ENCODE results near the gene CEP170. TPM values are rescaled to one million over a fixed set of nuclear protein-coding genes. Genes with fewer than 3 reads are reported as not detected.
"Not testable (repeated sequence)": the region's sequence is repeated elsewhere in the genome, so short reads cannot be mapped to it uniquely, and the experiment has no call there.

CEP170 gene
- total and polyA plus RNA-seq, 7 experiments from 2014 or later: 11.6 to 56.1 (median 47.1) TPM

DNA sequence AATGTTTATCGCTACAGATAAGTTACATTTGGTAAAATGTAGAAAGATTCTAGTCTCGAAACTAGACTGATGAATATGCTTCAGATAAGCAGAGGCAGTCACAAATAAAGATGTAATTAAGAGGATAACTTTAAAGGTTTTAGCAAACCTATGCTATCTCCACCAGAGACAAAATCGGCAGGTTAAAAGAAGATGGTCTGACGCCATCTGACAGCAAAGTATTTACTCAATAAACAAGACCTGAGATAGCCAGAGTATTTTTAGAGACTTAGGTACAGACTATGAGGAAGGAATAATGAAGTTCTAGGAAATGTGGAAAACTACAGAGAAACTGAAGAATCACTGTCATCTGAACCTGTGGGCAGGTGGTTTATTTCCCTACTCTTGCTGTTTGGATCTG is 106.0 kb downstream of the CEP170 start:
- intact Hi-C loops (cut with micrococcal nuclease); CTCF ChIA-PET; H3K27me3 Mint-ChIP-seq: not testable (repeated sequence)

GRCh38 chr1:243147351-243147750 is 107.7 kb downstream of the CEP170 start:
- POLR2A ChIA-PET, H3K27me3 Mint-ChIP-seq: not testable (repeated sequence)

More for the DNA sequence above, 106.0 kb downstream of the CEP170 start:
- POLR2A ChIA-PET; H3K27me3 ChIP-seq (ENCODE audit: control insufficient read depth in 2 of 2, insufficient read depth in 2 of 2, low read length in 2 of 2); H3K4me3 ChIP-seq (ENCODE audit: low read length); H3K27ac ChIP-seq (ENCODE audit: low read depth, low read length); ATAC-seq; H3K9me3 ChIP-seq (ENCODE audit: control insufficient read depth in 2 of 3, low read length in 3 of 3); H3K4me1 ChIP-seq (ENCODE audit: control insufficient read depth in 2 of 2, insufficient read depth in 2 of 2, low read length in 2 of 2); H3K9me3 Mint-ChIP-seq; H3K27ac Mint-ChIP-seq; H3K36me3 ChIP-seq (ENCODE audit: control insufficient read depth in 2 of 3, insufficient read depth in 3 of 3, low read length in 3 of 3); DNase-seq; H3K4me3 Mint-ChIP-seq: not testable (repeated sequence)
- peaks cover 0 to 21% (median 0%) of the 10 kb centered on the region in 7 donors for H3K4me1 Mint-ChIP-seq
- peaks cover 0 to 29% (median 12%) of the 10 kb centered on the region in 5 donors for H3K36me3 Mint-ChIP-seq

GRCh38 chr1:243140498-243140897 is 114.6 kb downstream of the CEP170 start:
- H3K9me3 ChIP-seq (ENCODE audit: control insufficient read depth in 2 of 3, low read length in 3 of 3); H3K27me3 Mint-ChIP-seq; ATAC-seq; H3K27ac Mint-ChIP-seq; DNase-seq; H3K27me3 ChIP-seq (ENCODE audit: control insufficient read depth in 2 of 2, insufficient read depth in 2 of 2, low read length in 2 of 2); H3K4me3 Mint-ChIP-seq; POLR2A ChIA-PET; H3K27ac ChIP-seq (ENCODE audit: low read depth, low read length); H3K9me3 Mint-ChIP-seq; H3K4me3 ChIP-seq (ENCODE audit: low read length); H3K36me3 ChIP-seq (ENCODE audit: control insufficient read depth in 2 of 3, insufficient read depth in 3 of 3, low read length in 3 of 3); H3K4me1 ChIP-seq (ENCODE audit: control insufficient read depth in 2 of 2, insufficient read depth in 2 of 2, low read length in 2 of 2); H3K4me1 Mint-ChIP-seq; intact Hi-C loops (cut with micrococcal nuclease); CTCF ChIA-PET: not testable (repeated sequence)
- H3K36me3 Mint-ChIP-seq: peaks cover 0 to 21% (median 6%) of the 10 kb centered on the region in 5 donors

More at GRCh38 chr1:243147351-243147750, 107.7 kb downstream of the CEP170 start:
- H3K4me3 ChIP-seq (ENCODE audit: low read length); ATAC-seq; H3K9me3 Mint-ChIP-seq; DNase-seq; H3K4me3 Mint-ChIP-seq; H3K27ac ChIP-seq (ENCODE audit: low read depth, low read length); H3K9me3 ChIP-seq (ENCODE audit: control insufficient read depth in 2 of 3, low read length in 3 of 3); H3K36me3 ChIP-seq (ENCODE audit: control insufficient read depth in 2 of 3, insufficient read depth in 3 of 3, low read length in 3 of 3); intact Hi-C loops (cut with micrococcal nuclease); H3K27me3 ChIP-seq (ENCODE audit: control insufficient read depth in 2 of 2, insufficient read depth in 2 of 2, low read length in 2 of 2); H3K4me1 ChIP-seq (ENCODE audit: control insufficient read depth in 2 of 2, insufficient read depth in 2 of 2, low read length in 2 of 2): not testable (repeated sequence)
- Mint-ChIP-seq H3K4me1 (peaks cover 0 to 21% (median 0%) of the 10 kb centered on the region in 7 donors), H3K27ac (peak overlapping the region in 1 of 9 donors; percentile 25), H3K36me3 (peaks cover 0 to 23% (median 6%) of the 10 kb centered on the region in 5 donors)
- CTCF ChIA-PET: interaction anchor here (0.6 kb wide), 1 partner anchor 13 kb away, joined by 3 read pairs; no protein-coding TSS in a partner anchor

DNA sequence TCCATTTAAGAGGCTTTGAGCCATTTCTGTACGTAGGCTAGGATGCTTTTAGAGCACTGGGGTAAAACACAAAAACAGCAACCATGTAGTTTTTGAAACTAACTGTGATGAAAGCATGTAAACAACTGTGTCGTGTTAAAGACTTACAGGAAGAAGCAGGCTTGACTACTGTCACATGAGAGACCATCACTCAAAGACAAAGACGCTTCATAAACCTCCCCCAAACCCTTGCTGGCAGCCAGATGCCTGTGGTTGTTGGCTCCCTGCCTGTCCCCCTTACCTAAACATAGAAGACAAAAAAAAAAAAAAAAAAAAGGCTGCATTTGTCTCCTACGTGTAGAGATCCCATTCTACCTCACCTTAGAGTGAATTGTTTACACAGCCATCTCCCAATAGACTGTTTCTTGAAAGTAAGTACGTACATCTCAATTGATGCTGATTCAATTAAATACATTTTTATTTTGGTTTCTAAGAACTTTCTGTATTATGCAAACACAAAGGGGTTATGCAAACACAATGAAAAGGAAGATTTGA is 132.1 kb downstream of the CEP170 start:
- H3K27me3 Mint-ChIP-seq; intact Hi-C loops (cut with micrococcal nuclease); H3K9me3 ChIP-seq (ENCODE audit: control insufficient read depth in 2 of 3, low read length in 3 of 3); H3K36me3 ChIP-seq (ENCODE audit: control insufficient read depth in 2 of 3, insufficient read depth in 3 of 3, low read length in 3 of 3); H3K4me1 ChIP-seq (ENCODE audit: control insufficient read depth in 2 of 2, insufficient read depth in 2 of 2, low read length in 2 of 2); H3K4me3 ChIP-seq (ENCODE audit: low read length); POLR2A ChIA-PET; H3K9me3 Mint-ChIP-seq; ATAC-seq; H3K27ac ChIP-seq (ENCODE audit: low read depth, low read length); H3K27me3 ChIP-seq (ENCODE audit: control insufficient read depth in 2 of 2, insufficient read depth in 2 of 2, low read length in 2 of 2); CTCF ChIA-PET: not testable (repeated sequence)
- peak in 7 of 9 donors; percentile 18 to 62 (median 34) for DNase-seq
- H3K4me3 Mint-ChIP-seq: peak overlapping the region in 3 of 10 donors; percentile 10 to 57 (median 56)
- peak overlapping the region; percentile 0 to 91 (median 53) for H3K27ac Mint-ChIP-seq
- H3K4me1 Mint-ChIP-seq: peaks cover 0 to 14% (median 13%) of the 10 kb centered on the region in 7 donors
- H3K36me3 Mint-ChIP-seq: peaks cover 0 to 19% (median 10%) of the 10 kb centered on the region in 5 donors

GRCh38 chr1:243121939-243122338 is 133.1 kb downstream of the CEP170 start:
- intact Hi-C loops (cut with micrococcal nuclease); ATAC-seq: not testable (repeated sequence)

DNA sequence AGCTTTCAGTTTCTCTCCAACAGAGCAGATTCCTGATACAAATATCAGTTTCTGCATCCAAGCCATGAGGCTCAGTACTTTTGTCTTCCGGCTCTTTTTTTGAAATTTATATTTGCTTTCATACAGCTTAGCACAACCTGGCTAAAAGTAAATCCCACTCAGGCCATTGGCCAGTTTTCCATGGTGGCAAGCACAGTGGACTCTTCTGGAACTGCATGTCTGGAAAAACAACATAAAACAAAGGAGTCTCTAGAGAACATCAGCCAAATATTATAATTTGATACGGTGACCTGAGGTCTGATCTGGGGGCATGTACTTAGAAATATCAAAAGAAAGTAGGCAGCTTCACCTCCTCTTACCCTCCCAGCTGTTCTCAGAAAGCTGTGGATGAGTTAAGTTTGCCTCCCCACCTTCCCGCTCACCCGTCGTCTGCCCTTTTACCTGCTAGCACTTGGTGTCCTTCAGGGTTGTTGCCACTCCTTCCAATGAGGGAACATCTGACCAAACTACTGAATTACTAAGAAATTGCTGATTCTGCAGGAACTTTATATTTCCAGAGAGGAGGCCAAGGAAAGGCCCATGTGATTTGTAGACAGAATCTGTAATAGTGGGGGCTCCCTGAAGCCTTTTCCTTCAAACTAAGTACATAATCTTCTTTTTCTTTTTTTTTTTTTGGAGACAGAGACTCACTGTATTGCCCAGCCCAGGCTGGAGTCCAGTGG is 136.3 kb downstream of the CEP170 start:
- ATAC-seq; H3K27me3 Mint-ChIP-seq; H3K9me3 ChIP-seq (ENCODE audit: control insufficient read depth in 2 of 3, low read length in 3 of 3); H3K4me1 ChIP-seq (ENCODE audit: control insufficient read depth in 2 of 2, insufficient read depth in 2 of 2, low read length in 2 of 2); POLR2A ChIA-PET; H3K27ac Mint-ChIP-seq; intact Hi-C loops (cut with micrococcal nuclease); H3K4me3 ChIP-seq (ENCODE audit: low read length); H3K27me3 ChIP-seq (ENCODE audit: control insufficient read depth in 2 of 2, insufficient read depth in 2 of 2, low read length in 2 of 2); H3K36me3 Mint-ChIP-seq; CTCF ChIA-PET; H3K9me3 Mint-ChIP-seq; DNase-seq; H3K36me3 ChIP-seq (ENCODE audit: control insufficient read depth in 2 of 3, insufficient read depth in 3 of 3, low read length in 3 of 3); H3K27ac ChIP-seq (ENCODE audit: low read depth, low read length); H3K4me3 Mint-ChIP-seq: not testable (repeated sequence)
- H3K4me1 Mint-ChIP-seq: peaks cover 0 to 18% (median 16%) of the 10 kb centered on the region in 7 donors

More at GRCh38 chr1:243121939-243122338, 133.1 kb downstream of the CEP170 start:
- Mint-ChIP-seq H3K4me1 (peaks cover 0 to 14% (median 13%) of the 10 kb centered on the region in 7 donors), H3K36me3 (peaks cover 0 to 15% (median 10%) of the 10 kb centered on the region in 5 donors), H3K27ac (peak overlapping the region in 1 of 9 donors; percentile 12)
- CTCF ChIA-PET; H3K36me3 ChIP-seq (ENCODE audit: control insufficient read depth in 2 of 3, insufficient read depth in 3 of 3, low read length in 3 of 3); H3K9me3 Mint-ChIP-seq; H3K4me3 ChIP-seq (ENCODE audit: low read length); H3K27me3 ChIP-seq (ENCODE audit: control insufficient read depth in 2 of 2, insufficient read depth in 2 of 2, low read length in 2 of 2); H3K27me3 Mint-ChIP-seq; H3K4me1 ChIP-seq (ENCODE audit: control insufficient read depth in 2 of 2, insufficient read depth in 2 of 2, low read length in 2 of 2); H3K4me3 Mint-ChIP-seq; H3K9me3 ChIP-seq (ENCODE audit: control insufficient read depth in 2 of 3, low read length in 3 of 3); H3K27ac ChIP-seq (ENCODE audit: low read depth, low read length); DNase-seq; POLR2A ChIA-PET: not testable (repeated sequence)

- H3K36me3 Mint-ChIP-seq; intact Hi-C loops (cut with micrococcal nuclease); H3K9me3 ChIP-seq (ENCODE audit: control insufficient read depth in 2 of 3, low read length in 3 of 3); H3K4me1 Mint-ChIP-seq; H3K4me3 Mint-ChIP-seq; H3K27ac Mint-ChIP-seq; DNase-seq; POLR2A ChIA-PET; H3K4me1 ChIP-seq (ENCODE audit: control insufficient read depth in 2 of 2, insufficient read depth in 2 of 2, low read length in 2 of 2); H3K4me3 ChIP-seq (ENCODE audit: low read length); H3K9me3 Mint-ChIP-seq; H3K27me3 ChIP-seq (ENCODE audit: control insufficient read depth in 2 of 2, insufficient read depth in 2 of 2, low read length in 2 of 2); ATAC-seq; H3K27ac ChIP-seq (ENCODE audit: low read depth, low read length); H3K36me3 ChIP-seq (ENCODE audit: control insufficient read depth in 2 of 3, insufficient read depth in 3 of 3, low read length in 3 of 3); CTCF ChIA-PET: not testable (repeated sequence)
- H3K27me3 Mint-ChIP-seq: peaks cover 4 to 10% (median 7%) of the 10 kb centered on the region in 5 donors
These were observed 138.9 kb downstream of the CEP170 start for GRCh38 chr1:243116187-243116586.

All from naive thymus-derived CD4-positive, alpha-beta T cell (primary cell).